HG02678 (cell line): ENCODE results near the gene CUL9.

Experiments
- ATAC-seq: cut with Tn5 transposase; IDR thresholded peaks from one replicate; pipeline ENCODE4 v1.9.1; 2021; ENCODE audit warnings: mild to moderate bottlenecking, moderate library complexity; ENCODE audit not compliant: unreplicated experiment

Gene CUL9

DNA sequence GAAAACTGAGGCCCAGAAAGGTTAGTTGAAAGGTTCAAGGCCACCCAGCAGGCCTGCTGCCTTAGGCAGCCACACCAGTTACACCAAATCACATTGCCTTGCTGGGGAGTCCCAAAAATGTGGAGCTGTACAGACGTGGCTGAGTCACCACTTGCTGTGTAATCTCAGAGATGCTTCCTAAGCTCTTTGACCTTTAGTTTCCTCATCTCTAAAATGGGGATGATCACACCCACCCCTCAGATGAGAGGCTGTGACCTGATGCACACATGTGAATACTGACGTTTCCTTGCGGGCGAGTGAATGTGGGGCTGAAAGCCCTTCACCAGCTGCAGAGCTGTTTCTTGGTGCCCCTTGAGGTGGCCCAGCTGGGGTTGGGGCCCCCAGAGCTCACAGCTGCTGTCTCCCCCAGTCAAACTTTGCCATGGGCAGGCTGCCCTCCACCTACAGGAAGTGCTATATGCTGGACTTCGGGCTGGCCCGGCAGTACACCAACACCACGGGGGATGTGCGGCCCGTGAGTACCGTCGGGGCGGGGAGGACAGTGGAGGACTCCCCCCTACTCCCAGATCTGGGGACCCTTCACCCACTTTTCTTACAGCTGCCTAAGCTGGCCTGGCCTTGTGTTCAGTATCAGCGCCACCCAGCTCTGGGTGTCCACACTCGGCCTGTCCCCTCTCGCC lies 72.3 kb downstream of the CUL9 start:
- no peak for ATAC-seq

GRCh38 chr6:43254846-43255245 lies 72.8 kb downstream of the CUL9 start:
- ATAC-seq: no peak

GRCh38 chr6:43255408-43256054 lies 73.5 kb downstream of the CUL9 start:
- no peak for ATAC-seq

DNA sequence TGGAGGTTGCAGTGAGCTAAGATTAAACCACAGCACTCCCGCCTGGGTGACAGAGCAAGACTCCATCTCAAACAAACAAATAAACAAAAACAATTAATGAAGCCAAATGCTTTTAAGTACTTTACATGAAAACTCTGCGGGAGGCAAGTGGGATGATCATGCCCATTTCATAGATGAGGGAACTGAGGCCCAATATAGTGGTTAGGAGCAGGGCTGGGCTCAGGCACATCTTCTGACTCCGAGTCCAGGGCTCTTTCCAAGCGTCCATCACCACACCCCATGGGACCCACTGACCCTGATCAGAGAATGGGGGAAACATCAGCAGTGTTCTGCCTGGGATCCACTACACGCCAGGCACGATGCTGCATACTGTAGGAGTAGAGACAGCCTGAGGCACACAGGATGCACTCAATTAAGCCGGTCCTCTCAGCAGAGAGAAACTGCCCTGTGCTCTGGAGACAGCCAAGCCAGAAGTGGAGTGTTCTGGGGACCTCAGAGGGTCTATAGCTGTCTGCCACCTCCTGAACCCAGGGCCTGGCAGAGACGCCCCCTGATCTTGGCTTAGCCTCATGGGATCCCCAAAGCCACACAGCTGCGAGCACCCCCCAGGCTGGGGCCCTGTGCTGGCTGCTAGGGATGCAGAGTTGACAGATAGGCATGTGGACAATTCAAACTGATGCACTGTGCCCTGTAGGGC lies 74.8 kb downstream of the CUL9 start:
- ATAC-seq: no peak

- no peak for ATAC-seq
Measured at GRCh38 chr6:43257367-43258145, 75.6 kb downstream of the CUL9 start.

GRCh38 chr6:43258180-43258579 lies 76.2 kb downstream of the CUL9 start:
- no peak for ATAC-seq

DNA sequence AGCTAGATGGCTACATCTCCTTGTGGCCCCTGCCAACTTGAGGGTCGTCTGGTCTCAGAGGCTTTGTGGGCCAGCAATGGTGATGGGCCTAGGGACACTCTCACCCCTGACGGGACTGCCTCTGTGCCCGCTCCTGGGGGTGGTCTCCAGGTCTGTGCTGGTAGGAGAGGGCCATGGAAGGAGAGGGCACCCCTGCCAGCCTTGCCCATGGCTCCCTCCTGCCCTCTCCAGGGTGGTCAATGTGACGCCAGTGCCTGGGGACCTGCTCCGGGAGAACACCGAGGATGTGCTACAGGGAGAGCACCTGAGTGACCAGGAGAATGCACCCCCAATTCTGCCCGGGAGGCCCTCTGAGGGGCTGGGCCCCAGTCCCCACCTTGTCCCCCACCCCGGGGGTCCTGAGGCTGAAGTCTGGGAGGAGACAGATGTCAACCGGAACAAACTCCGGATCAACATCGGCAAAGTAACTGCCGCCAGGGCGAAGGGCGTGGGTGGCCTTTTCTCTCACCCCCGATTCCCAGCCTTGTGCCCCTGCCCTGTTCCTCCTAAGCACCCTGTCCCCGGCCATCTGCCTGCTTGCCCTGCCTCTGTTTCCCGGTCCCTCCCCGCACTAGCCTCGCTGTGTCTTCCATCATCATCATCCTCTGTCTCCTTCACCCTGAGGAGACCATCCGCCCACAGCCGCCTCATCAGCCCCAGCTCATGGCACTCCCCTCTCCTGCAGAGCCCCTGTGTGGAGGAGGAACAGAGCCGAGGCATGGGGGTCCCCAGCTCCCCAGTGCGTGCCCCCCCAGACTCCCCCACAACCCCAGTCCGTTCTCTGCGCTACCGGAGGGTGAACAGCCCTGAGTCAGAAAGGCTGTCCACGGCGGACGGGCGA lies 77.1 kb downstream of the CUL9 start:
- ATAC-seq: no peak

DNA sequence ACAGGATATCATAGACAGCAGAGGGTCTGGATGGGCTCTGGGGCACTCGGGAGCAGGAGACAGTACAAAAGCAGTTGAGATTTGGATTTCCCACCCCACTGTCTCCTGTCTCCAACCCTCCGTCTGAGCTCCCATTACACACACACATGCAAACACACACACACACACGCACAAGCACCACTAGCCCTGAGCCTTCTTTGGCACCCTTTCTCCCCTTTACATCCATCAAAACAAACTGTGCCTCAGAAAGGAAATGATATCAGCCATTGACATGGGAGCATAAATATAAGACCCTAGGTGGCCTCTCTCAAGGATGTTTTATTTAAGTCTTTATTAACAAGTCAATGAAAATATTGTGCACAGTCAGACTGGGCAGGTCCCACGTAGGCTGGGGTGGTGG lies 78.8 kb downstream of the CUL9 start:
- no peak for ATAC-seq

DNA sequence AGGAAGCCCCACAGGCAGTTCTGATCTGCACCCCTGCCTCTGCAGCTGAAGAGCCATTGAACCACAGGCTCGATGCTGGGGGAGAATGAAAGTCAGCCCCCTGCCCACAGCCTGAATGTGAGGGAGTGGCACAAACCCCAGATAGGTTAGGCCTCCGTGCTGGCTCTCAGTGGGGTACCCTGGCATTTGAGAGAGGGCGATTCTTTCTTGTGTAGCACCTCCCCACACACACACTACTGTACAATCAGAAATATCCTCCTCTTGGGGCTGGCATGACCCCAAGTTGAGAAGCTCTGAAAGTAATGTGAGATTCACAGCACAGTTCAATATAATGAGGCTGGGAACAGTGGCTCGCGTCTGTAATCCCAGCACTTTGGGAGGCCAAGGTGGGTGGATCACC lies 79.2 kb downstream of the CUL9 start:
- ATAC-seq: no peak

- no peak for ATAC-seq
Measured at GRCh38 chr6:43262000-43262779, 80.2 kb downstream of the CUL9 start.

GRCh38 chr6:43262780-43263313 lies 80.9 kb downstream of the CUL9 start:
- ATAC-seq: no peak

DNA sequence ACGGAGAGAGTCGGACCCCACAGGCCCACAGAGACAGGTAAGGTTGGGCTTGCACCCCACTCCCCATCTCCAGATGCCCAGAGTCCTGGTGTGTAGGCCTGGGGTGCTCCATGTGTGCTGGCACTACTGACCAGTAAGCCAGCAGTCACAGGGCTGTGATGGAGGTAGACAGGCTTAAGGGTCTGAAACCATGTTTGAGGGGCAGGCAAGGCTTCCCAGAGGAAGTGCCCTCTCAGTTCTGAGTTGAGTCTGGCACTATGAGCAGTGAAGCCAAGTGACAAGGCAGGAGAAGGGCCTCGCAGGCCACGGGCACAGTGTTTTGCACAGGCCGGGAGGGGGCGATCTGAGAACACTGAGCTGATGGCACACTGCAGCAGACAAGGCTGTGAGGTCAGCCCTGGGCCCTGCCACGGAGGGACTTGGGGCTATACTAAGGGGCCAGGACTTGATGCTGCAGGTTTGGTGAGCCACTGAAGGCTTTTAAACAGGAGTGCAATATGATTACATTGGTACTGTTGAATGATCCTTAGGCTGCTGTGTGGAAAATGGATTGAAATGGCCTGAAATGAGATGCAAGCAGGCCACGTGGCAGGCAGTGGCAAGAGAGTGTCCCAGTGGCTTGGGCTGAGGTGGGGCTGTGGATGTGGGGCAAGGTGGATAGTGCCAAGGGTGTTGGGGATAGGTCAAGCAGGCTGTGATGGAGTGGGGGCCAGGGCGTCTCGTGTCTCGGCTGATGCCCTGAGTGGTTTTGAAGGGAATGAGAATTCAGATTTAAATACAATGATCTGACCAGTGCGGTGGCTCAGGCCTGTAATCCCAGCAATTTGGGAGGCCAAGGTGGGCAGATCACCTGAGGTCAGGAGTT lies 81.5 kb downstream of the CUL9 start:
- ATAC-seq: peak; percentile 78

- ATAC-seq: no peak
Measured at GRCh38 chr6:43264599-43265145, 82.7 kb downstream of the CUL9 start.

DNA sequence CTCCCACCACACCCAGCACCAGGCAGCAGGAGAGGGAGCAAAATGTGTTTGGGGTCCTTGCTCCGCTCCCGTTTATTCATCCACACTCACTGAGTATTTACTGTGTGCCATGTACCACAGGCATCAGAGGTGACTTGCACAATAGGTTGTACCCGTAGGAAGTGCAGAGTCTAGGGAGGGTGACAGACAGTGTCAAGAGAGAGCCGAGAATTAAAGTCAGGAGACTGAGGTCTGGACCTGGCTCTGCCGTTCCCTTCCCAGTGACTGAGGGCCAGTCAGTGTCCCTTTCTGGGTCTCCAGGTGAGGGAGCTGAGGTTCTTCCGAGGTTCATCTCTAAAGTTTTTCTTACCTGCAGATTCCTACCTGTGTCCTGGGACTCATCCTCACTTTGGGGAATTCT lies 83.6 kb downstream of the CUL9 start:
- no peak for ATAC-seq

DNA sequence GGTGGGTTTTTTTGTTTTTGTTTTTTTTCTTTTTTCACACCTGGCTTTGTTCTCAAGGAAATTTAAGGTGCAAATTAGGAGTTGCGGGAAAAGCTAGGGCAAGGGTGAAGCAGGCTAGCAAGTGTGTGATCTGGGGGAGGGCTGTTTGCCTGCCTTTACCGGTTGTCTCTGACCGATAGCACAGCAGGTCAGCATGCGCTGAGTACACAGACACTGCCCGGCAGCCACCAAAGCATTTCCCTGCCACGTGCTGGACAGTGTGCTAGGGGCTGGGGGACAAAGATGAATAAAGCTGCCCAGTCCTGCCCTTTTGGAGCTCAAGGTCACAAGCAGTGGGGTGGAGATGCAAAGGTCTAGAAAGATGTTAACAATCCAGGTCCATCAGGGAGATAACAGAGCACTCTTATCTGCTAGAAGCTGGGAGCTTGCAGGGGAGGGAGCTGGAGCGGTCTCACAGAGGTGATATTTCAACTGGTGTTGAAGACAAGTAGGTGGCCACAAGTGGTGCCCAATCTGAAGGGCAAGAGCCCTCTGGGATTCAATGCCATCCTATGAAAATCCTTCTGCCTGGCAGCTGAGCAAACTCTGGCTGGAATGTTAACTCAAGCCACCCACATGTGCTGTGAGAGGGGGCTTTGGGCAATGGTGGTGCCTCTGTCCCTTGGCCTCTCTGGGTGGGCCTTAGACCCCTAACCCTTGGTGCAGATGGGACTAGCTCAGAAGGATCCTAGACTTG lies 85.8 kb downstream of the CUL9 start:
- ATAC-seq: no peak

DNA sequence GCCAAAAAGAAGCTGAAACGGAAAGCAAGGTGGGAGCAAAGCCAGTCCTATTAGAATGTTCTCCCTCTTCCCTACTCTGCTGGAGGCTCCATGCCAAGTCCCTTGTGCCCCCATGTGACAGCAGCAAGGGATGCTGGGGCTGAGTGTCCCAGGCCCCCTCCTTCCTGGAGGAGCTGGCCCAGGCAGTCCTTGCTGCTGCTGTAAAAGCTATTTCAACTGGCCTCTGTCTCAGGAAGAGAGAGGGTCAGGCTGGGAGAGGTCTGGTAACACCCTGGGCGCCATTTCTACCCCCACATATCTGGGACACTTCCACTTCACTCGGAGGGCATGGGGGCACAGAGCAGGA lies 86.3 kb downstream of the CUL9 start:
- ATAC-seq: no peak

DNA sequence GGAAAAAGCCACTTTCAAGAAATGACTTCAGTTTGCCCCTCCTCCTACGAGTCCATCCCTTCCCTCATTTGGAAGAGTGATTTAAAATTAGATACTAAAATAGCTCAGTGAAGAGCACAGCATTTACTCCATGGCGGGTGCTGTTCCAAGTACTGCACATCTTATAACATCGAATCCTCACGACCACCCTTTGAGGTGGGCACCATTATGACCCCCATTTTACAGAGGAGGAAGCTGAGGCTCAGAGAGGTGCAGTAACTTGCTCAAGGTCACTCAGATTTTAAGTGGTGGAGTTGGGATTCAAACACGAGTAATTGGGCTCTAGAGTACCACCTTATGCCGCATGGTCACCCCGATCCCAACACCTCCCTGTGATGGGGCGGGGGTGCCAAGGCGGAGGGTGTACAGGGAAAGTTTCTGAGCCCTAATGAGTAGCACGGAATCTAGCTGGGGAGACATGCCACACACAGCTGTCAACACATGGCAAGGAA lies 86.8 kb downstream of the CUL9 start:
- no peak for ATAC-seq
